HepG2 (cell line): ENCODE data around the gene KRTDAP. TPM values are rescaled to one million over a fixed set of nuclear protein-coding genes. Genes with fewer than 3 reads are reported as not detected.

Experiments
- ATAC-seq: fragments of 200-7000 bp; cut with Tn5 transposase; 3 replicates; pipeline ENCODE4 v1.9.1; 2020; ENCODE audit warnings: mild to moderate bottlenecking, moderate library complexity
- BruUV-seq: library from RNA; stranded (reverse); fragments of 400-500 nt; replicated peaks from 2 replicates; lab custom pipeline; 2021; lab: Mats Ljungman, UMichigan
- CTCF ChIA-PET: fragments of 300-600 bp; formaldehyde crosslinking; extraction: SDS; loops from one replicate; lab custom pipeline; 2021; ENCODE audit warnings: low total read pairs, inconsistent platforms, low intra/inter-chr PET ratio; lab: Yijun Ruan, JAX
- POLR2A ChIA-PET: fragments of 350-600 bp; sonication (Branson Sonifier 250); formaldehyde crosslinking; loops from one replicate; lab custom pipeline; 2020; ENCODE audit warnings: antibody characterized with exemption, inconsistent platforms; lab: Yijun Ruan, JAX
- DNase-seq: peaks from one replicate; pipeline ENCODE4 v3.0.0-alpha.2; 2015; ENCODE audit warnings: low spot score
- FAIRE-seq: peaks from 3 replicates; lab custom pipeline; 2011; peaks lifted over from hg19 to GRCh38; lab: Jason Lieb, UNC
- H2AFZ ChIP-seq: one replicate; pipeline ENCODE4 v1.6.1; 2011; ENCODE audit warnings: low read length, inconsistent platforms
- H3K27ac ChIP-seq: fragments of 300-600 bp; 3 replicates; pipeline ENCODE4 v1.8.0; 2011; ENCODE audit warnings: mixed run types, mild to moderate bottlenecking, mixed read lengths, low read length, inconsistent platforms; ENCODE audit not compliant: insufficient read depth; ENCODE audit errors: extremely low read length
- H3K27me3 ChIP-seq, 2 experiments: fragments of 200-600 bp in 1 of 2; 2 replicates in 1 of 2; 3 replicates in 1 of 2; pipeline versions ENCODE4 v1.6.0 to v1.8.0; 2011; ENCODE audit warnings: low read length in 2 of 2, mild to moderate bottlenecking in 2 of 2, moderate library complexity in 2 of 2, inconsistent platforms in 1 of 2; ENCODE audit not compliant: insufficient read depth in 2 of 2, control insufficient read depth in 1 of 2
- H3K36me3 ChIP-seq, 2 experiments: fragments of 200-600 bp in 1 of 2; replicated peaks in 1 of 2; 2 replicates in 1 of 2; 3 replicates in 1 of 2; pipeline versions ENCODE4 v1.5.1 to v1.8.0; 2011; ENCODE audit warnings: low read length in 2 of 2, inconsistent platforms in 1 of 2; ENCODE audit not compliant: insufficient read depth in 2 of 2, control insufficient read depth in 1 of 2
- H3K4me1 ChIP-seq: 2 replicates; pipeline ENCODE4 v1.5.1; 2012; ENCODE audit warnings: low read length, inconsistent platforms; ENCODE audit not compliant: insufficient read depth
- H3K4me2 ChIP-seq: 2 replicates; pipeline ENCODE4 v1.6.0; 2011; ENCODE audit warnings: low read depth, low read length, inconsistent platforms
- H3K4me3 ChIP-seq, 3 experiments: fragments of 200-600 bp in 1 of 3; sonication (generic), shearing (Covaris generic) in 1 of 3; replicated peaks in 1 of 3; 2 replicates each; pipeline ENCODE4 v1.5.1; 2011 to 2016; ENCODE audit warnings: low read length in 3 of 3, inconsistent platforms in 2 of 3, low read depth in 2 of 3, mild to moderate bottlenecking in 2 of 3, control low read depth in 1 of 3, mixed read lengths in 1 of 3; ENCODE audit not compliant: insufficient read depth in 1 of 3
- H3K79me2 ChIP-seq: one replicate; pipeline ENCODE4 v1.6.1; 2011; ENCODE audit warnings: low read length, inconsistent platforms; ENCODE audit not compliant: insufficient read depth
- H3K9ac ChIP-seq: 2 replicates; pipeline ENCODE4 v1.6.0; 2011; ENCODE audit warnings: mild to moderate bottlenecking, low read depth, low read length, inconsistent platforms; ENCODE audit not compliant: insufficient read depth
- H3K9me3 ChIP-seq: 2 replicates; pipeline ENCODE4 v1.5.1; 2012; ENCODE audit warnings: mild to moderate bottlenecking, low read length
- H4K20me1 ChIP-seq: 2 replicates; pipeline ENCODE4 v1.6.0; 2011; ENCODE audit warnings: inconsistent platforms, mild to moderate bottlenecking, low read length, moderate library complexity; ENCODE audit not compliant: insufficient read depth
- ADNP ChIP-seq: sonication (generic); formaldehyde crosslinking; IDR thresholded peaks from 2 replicates; pipeline ENCODE4 v1.4.0; 2020; ENCODE audit warnings: missing genetic modification reagents
- EED ChIP-seq: sonication (generic); formaldehyde crosslinking; IDR thresholded peaks from 2 replicates; pipeline ENCODE4 v1.5.0; 2020; ENCODE audit warnings: mild to moderate bottlenecking, missing genetic modification reagents
- KLF11 ChIP-seq: IDR thresholded peaks from 2 replicates; pipeline ENCODE4 v1.6.1; 2016; ENCODE audit warnings: missing compliant biosample characterization
- ZNF75D ChIP-seq: sonication (generic); formaldehyde crosslinking; IDR thresholded peaks from 2 replicates; pipeline ENCODE4 v1.8.1; 2023; ENCODE audit warnings: missing genetic modification reagents, mild to moderate bottlenecking, borderline replicate concordance
- WGBS: methylation state at CpG from one replicate; pipeline ENCODE4 v1.1.6; 2017; ENCODE audit warnings: low lambda C conversion rate; 5-methylcytosine and 5-hydroxymethylcytosine counted together
- in situ Hi-C: cut with HindIII; loops from 2 replicates; pipeline ENCODE4 v1.10.0; 2017; ENCODE audit warnings: low pct_unique_long_range_greater_than_20kb; ENCODE audit not compliant: extremely low pct_ligation_motif_present
- intact Hi-C: fragments of 100-400 bp; cut with micrococcal nuclease; formaldehyde crosslinking; loops from one replicate; pipeline ENCODE4 v1.10.0; 2022; ENCODE audit not compliant: unreplicated experiment
- polyA plus RNA-seq, 8 experiments: library from polyadenylated mRNA; depleted of rRNA in 3 of 8; stranded (reverse) in 7 of 8; unstranded in 1 of 8; fragments of >200 nt; fragmentation: Illumina TruSeq in 4 of 8; extraction: Trizol in 4 of 8; gene quantifications; 2 replicates each; pipeline versions ENCODE4 v1.2.1 to v1.2.3, GENCODE V29; 2011 to 2016; ENCODE audit warnings: low read depth in 4 of 8, missing spikeins in 1 of 8, mixed read lengths in 1 of 8; ENCODE audit not compliant: insufficient read depth in 1 of 8
- total RNA-seq, 5 experiments: library from RNA; depleted of rRNA; stranded (reverse); fragments of >200 nt; fragmentation: Illumina TruSeq; extraction: Trizol; gene quantifications; 2 replicates each; pipeline ENCODE4 v1.2.3, GENCODE V29; 2016; ENCODE audit warnings: low read depth in 1 of 5
- TF ChIP-seq, protein P1 (sequence below): sonication (generic); formaldehyde crosslinking; IDR thresholded peaks from 2 replicates; pipeline ENCODE4 v1.9.0; 2021; ENCODE audit warnings: missing genetic modification reagents, borderline replicate concordance
- TF ChIP-seq, protein P2 (sequence below): sonication (generic); formaldehyde crosslinking; IDR thresholded peaks from 2 replicates; pipeline ENCODE4 v1.8.0; 2022; ENCODE audit warnings: missing genetic modification reagents, mild to moderate bottlenecking, moderate library complexity, borderline replicate concordance
- TF ChIP-seq, protein P3 (sequence below): sonication (generic); formaldehyde crosslinking; IDR thresholded peaks from 2 replicates; pipeline ENCODE4 v1.4.0; 2020; ENCODE audit warnings: missing genetic modification reagents
- TF ChIP-seq, protein P4 (sequence below): sonication (generic); formaldehyde crosslinking; IDR thresholded peaks from 2 replicates; pipeline ENCODE4 v1.5.0; 2020; ENCODE audit warnings: missing genetic modification reagents, mild to moderate bottlenecking, borderline replicate concordance

KRTDAP gene
- total and polyA plus RNA-seq, 2 of the 13 experiments (the other 11 are each of a cell fraction or from before 2014, with no cell fraction given): 0.86 to 1.5 TPM

DNA sequence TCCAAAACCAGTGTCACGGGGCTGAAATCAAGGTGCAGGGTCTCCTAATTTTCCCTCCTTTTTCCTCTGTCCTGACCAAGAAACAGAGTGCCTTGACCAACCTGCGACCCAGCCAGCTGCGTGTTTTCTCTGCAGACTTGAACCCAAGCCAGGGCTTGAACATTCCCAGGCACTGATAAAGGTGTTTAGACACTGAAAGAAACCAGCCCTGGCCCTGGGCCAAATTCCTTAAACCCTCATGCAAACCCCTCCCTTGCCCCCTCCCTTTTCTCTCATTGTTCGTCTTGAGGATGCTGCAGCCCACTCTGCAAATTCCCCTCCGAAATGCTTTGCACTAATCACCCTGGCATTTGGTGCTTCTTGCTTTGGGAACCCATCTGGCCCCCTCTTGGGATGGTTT, 51.7 kb downstream of the KRTDAP start:
- BruUV-seq: no TSS peak
- CTCF ChIA-PET: no interaction called here

More for the DNA sequence above, 51.7 kb downstream of the KRTDAP start:
- Histone ChIP-seq H4K20me1 (no peaks in the 10 kb centered on the region), H3K4me1 (peaks cover 44% of the 10 kb centered on the region), H3K79me2 (no peaks in the 10 kb centered on the region), H3K4me3 (no peak overlapping the region), H3K9me3 (no peaks in the 10 kb centered on the region), H3K27me3 (peaks cover 2 to 26% of the 10 kb centered on the region in 2 experiments; a peak in 4 of 5 replicates), H3K36me3 (no peaks in the 10 kb centered on the region), H3K27ac (no peak overlapping the region), H3K9ac (no peak overlapping the region), H3K4me2 (no peak overlapping the region), H2AFZ (no peak overlapping the region)
- TF ChIP-seq KLF11 (CRISPR knock-in tag) (no peak), ADNP (no peak), ZNF75D (CRISPR knock-in tag) (no peak), EED (CRISPR knock-in tag) (no peak)
- TF ChIP-seq, protein P1, sequence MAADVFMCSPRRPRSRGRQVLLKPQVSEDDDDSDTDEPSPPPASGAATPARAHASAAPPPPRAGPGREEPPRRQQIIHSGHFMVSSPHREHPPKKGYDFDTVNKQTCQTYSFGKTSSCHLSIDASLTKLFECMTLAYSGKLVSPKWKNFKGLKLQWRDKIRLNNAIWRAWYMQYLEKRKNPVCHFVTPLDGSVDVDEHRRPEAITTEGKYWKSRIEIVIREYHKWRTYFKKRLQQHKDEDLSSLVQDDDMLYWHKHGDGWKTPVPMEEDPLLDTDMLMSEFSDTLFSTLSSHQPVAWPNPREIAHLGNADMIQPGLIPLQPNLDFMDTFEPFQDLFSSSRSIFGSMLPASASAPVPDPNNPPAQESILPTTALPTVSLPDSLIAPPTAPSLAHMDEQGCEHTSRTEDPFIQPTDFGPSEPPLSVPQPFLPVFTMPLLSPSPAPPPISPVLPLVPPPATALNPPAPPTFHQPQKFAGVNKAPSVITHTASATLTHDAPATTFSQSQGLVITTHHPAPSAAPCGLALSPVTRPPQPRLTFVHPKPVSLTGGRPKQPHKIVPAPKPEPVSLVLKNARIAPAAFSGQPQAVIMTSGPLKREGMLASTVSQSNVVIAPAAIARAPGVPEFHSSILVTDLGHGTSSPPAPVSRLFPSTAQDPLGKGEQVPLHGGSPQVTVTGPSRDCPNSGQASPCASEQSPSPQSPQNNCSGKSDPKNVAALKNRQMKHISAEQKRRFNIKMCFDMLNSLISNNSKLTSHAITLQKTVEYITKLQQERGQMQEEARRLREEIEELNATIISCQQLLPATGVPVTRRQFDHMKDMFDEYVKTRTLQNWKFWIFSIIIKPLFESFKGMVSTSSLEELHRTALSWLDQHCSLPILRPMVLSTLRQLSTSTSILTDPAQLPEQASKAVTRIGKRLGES (CRISPR knock-in tag): no peak
- TF ChIP-seq, protein P2, sequence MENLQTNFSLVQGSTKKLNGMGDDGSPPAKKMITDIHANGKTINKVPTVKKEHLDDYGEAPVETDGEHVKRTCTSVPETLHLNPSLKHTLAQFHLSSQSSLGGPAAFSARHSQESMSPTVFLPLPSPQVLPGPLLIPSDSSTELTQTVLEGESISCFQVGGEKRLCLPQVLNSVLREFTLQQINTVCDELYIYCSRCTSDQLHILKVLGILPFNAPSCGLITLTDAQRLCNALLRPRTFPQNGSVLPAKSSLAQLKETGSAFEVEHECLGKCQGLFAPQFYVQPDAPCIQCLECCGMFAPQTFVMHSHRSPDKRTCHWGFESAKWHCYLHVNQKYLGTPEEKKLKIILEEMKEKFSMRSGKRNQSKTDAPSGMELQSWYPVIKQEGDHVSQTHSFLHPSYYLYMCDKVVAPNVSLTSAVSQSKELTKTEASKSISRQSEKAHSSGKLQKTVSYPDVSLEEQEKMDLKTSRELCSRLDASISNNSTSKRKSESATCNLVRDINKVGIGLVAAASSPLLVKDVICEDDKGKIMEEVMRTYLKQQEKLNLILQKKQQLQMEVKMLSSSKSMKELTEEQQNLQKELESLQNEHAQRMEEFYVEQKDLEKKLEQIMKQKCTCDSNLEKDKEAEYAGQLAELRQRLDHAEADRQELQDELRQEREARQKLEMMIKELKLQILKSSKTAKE: no peak
- TF ChIP-seq, protein P3, sequence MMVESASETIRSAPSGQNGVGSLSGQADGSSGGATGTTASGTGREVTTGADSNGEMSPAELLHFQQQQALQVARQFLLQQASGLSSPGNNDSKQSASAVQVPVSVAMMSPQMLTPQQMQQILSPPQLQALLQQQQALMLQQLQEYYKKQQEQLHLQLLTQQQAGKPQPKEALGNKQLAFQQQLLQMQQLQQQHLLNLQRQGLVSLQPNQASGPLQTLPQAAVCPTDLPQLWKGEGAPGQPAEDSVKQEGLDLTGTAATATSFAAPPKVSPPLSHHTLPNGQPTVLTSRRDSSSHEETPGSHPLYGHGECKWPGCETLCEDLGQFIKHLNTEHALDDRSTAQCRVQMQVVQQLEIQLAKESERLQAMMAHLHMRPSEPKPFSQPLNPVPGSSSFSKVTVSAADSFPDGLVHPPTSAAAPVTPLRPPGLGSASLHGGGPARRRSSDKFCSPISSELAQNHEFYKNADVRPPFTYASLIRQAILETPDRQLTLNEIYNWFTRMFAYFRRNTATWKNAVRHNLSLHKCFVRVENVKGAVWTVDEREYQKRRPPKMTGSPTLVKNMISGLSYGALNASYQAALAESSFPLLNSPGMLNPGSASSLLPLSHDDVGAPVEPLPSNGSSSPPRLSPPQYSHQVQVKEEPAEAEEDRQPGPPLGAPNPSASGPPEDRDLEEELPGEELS: no peak
- TF ChIP-seq, protein P4, sequence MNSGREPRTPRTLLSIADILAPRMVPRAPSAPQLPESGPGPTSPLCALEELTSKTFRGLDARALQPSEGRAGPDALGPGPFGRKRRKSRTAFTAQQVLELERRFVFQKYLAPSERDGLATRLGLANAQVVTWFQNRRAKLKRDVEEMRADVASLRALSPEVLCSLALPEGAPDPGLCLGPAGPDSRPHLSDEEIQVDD (CRISPR knock-in tag): no peak
- ATAC-seq: no peak
- POLR2A ChIA-PET: no interaction called here
- 17% methylated on average over 5 of the region's 5 CpGs for WGBS
- FAIRE-seq: no peak
- DNase-seq: no peak
- intact Hi-C loops: no loop called here
- in situ Hi-C loops: no loop called here
